GM21381 (cell line): Measurements from ENCODE around the gene CAGE1.
"Not testable (repeated sequence)": the region's sequence is repeated elsewhere in the genome, so short reads cannot be mapped to it uniquely, and the experiment has no call there.

Experiments
- ATAC-seq: cut with Tn5 transposase; IDR thresholded peaks from one replicate; pipeline ENCODE4 v1.9.1; 2021; ENCODE audit warnings: mild to moderate bottlenecking, moderate library complexity; ENCODE audit not compliant: unreplicated experiment

CAGE1 gene

DNA sequence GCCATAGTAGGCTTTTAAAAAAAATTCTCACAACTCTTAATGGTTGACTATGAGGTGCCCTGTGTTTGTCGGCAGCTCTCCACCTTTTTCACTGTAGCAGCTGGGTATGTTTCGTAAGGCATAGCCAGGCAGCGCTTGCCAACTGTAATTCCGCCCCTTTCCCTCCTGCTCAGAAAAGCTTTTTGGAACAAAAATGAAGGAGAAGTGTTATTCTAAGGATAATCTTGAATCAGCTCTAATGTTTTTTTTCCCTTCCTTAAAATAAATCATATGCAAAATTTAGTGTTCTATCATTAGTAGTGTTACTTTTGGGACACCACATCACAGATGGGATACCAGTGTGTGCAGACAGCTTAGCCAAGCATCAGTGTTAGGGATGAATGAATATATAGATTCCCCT lies 21.3 kb upstream of the CAGE1 start:
- no peak for ATAC-seq

DNA sequence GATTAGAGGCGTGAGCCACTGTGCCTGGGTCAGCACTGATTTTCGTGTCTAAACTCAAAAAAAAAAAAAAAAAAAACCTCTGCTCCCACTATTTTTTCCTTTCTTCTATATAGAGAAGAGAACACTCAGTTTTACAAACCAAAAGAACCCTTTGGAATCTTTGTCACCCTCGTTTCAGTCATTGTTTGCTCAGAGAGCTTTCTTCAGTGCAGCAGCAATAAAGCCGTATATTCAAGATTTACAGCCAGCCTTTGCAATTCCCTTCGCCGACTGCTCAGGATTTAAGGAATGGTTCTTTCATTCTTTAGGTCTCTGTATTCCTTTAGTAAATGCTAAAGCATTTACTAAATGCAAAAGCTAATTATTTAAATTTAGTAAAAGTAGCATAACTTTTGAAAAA lies 20.2 kb upstream of the CAGE1 start:
- no peak for ATAC-seq

DNA sequence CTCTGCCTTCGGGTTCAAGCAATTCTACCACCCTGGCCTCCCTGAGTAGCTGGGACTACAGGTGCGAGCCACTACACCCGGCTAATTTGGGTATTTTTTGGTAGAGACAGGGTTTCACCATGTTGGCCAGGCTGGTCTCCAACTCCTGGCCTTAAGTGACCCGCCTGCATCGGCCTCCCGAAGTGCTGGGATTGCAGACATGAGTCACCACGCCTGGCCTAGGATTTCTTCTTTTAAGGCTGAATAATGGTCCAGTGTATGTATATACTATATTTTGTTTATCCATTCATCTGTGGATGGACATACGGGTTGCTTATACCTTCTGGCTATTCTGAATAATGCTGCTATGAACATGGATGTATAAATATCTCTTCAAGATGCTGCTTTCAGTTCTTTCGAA lies 17.2 kb upstream of the CAGE1 start:
- ATAC-seq, result no peak

DNA sequence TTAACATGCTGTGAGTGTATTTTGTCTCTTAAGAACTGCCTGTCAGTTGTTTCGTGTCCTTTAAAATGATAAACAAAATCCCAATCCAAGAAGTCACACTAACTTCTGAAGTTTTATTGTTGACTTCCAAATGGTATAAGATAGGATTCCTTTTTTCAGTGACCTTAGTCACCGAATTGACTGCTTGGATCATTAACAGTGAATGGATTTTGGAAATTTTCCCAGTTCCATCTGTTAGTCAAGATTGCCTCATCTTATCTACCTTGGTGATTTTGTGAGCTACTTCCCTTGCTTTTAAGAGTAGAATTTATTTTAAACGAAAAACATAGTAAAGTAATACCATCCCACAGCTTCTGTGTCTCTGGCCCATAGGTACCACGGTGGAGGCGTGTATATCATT lies 15.0 kb upstream of the CAGE1 start:
- no peak for ATAC-seq

DNA sequence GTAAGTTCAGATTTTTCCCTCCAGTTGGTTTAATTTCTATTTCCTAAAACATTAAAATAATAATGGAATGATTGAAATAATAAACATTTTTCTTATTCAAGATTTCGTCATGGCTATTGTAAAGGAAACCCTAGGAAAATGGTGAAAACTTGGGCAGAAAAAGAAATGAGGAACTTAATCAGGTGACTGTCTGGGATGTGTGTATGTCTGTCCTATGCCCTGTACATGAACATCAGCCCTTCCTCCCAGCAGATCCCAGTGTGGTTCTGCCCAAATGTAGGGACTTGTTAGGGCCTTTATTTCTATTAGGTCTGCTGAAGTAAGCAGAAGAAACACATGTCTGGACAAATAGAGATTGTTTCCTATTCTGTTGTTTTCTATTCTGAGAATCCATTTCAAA lies 13.2 kb upstream of the CAGE1 start:
- ATAC-seq, result no peak

DNA sequence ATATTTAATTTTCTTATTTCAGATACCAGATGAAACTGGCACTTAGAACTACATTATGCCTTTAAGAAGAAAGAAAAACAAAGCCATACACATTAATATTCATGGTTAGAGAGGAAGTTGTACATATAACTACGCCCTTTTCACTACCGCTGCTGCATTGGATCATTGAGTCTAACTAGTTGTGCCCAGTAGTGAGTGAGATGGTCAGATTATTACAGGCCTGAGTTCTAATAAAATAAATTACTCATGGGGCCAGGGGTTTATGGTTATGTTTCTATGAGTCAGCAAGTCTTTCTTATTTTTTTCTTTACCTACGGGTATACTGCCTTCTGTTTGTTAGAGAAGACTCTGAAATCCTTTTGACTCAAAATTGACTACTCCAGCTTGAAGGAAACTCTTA lies 11.5 kb upstream of the CAGE1 start:
- ATAC-seq, result no peak

DNA sequence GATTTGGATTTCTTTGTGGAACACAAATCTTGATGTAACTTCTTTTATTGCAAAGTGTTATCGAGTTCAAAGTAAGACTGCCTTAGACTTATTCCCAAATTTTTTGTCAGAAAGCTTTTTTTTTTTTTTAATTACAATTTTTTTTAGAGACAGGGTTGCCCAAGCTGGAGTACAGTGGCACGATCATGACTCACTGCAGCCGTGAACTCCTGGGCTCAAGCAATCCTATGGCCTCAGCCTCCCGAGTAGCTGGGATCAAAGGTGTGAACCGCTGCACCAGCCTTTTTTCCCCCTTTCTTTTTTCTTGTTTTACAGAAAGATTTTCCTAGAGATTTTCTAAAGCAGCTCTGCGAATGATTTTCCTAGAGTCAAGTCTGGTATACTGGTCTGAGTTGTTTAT lies 2.9 kb upstream of the CAGE1 start:
- no peak for ATAC-seq

DNA sequence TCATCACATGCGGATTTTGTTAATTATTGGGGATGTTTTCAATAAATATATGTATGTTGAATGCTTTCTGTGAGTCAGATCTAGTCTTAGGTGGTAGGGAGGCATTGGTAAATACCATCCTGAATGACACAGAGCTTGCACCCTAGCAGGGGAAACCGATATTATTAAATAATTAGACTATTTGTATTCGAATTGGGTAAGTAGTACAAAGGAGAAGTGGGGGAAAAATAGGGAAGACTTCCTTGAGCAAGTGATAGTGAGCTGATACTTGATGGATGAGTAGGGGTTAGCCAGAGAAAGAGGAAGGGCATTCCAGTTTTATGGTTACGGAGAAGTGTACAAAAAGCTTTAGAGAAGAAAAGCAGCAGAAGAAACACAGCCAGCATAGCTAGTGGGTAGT lies 1.6 kb upstream of the CAGE1 start:
- ATAC-seq, result no peak

DNA sequence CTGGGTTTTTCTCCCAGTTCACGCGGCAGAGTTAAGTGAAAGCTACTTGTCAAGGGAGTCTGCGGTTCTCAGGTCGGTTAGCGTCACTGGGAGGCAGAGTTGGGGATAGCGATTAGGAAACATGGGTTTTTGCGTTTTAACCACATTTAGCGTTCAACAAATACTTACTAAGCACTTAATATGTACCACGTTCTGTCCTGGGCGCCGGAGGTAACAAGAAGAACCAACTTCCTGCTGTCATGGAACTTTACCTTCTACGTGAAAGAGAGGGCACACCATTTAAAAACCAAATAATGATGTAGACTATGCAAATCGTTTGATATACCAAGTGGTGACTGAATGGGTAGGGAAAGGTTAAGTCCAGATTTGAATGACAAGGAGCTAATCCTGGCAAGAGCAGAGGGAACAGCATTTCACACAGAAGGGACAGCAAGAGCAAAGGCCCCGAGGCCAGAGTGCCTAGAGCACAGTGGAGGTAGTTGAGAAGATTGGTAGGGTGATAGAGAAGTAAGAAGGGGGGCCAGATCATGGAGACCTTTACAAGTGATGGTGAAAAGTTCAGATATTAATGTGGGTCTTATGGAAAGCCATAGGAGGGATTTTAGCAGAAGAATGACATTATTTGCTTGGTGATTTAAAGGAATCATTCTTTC lies 810 bp upstream of the CAGE1 start:
- peak; percentile 3 for ATAC-seq

DNA sequence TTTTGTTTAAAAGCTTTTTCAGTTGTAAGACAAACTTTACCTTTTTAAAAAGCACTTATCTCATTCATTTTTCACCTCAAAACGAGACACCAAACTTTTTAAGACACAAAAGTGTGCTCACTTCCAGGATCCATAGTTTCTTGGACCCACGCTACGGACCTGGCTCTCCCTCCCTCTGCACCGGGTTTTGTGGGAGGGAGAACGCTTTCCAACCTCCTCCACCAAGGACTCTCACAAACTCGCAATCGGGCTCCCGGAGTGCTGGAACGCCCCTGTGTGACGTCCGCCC lies 436 bp downstream of the CAGE1 start:
- ATAC-seq, result no peak

DNA sequence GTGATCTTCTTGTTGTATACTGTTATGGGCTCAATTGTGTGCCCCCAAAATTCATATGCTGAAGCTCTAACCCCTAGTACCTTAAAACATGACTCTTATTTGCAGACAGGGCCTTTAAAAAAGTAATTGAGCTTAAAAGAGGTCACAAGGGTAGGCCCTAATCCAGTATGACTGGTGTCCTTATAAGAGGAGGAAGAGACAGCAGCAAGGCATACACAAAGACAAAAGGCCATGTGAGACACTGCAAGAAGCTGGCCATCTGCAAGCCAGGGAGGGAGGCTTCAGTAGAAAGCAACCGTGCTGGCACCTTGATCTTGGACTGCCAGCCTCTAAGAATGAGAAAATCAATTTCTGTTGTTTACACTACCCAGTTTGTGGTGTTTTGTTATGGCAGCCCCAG lies 8.4 kb downstream of the CAGE1 start:
- no peak for ATAC-seq

DNA sequence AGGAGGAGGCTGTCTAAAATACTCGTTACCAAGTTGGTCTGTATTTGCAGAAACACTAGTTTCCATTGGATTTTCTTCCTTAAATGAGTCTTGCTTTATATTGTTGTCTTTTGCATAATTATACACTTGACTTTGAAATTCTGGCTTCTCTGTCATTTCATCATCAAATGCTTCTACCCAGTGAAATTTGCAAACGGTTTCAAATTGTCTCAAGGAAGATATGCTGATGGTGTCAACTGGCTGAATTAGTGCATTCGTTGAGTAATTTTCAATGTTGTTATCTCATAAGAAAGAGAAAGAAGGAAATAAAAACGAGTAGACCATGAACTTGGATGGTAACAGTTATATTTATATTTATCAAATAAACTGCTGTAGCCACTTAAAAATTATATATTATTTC lies 10.8 kb downstream of the CAGE1 start:
- no peak for ATAC-seq

DNA sequence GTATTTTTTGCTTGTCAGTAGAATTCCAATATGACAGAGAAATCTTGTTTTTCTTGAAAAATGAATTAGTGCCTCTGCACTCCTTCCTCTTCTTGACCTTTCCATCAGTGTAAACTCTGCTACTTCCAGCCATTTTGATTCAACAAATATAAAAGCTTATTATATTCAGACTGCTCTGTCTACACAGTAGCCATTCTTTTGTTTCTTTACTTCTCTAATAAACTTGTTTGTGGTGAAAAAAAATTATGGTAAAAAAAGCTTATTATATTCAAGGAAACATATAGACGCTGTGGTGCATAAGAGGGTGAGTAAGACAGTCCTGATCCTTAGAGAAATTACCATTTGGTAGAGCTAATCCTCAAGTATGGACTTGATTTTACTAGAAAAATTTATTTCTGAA lies 11.6 kb downstream of the CAGE1 start:
- no peak for ATAC-seq

DNA sequence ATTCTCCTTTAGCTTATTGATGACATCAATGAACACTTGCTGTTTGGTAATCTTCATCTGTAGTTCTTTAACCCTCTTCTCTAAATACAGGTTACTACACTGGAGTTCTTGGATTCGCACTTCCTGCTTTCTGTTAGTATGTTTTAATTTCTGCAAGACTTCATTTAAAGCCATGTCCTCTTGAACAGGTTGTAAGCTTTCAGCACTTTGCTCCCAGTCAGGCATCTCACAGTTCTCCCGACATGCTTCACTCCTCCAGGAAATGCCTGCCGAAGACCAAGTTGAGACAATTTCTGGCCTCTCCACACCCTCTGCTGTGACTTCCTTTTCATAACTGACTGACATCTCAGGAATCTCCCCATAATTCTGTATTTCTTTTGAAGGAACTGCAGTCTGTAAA lies 15.8 kb downstream of the CAGE1 start:
- ATAC-seq, result no peak

DNA sequence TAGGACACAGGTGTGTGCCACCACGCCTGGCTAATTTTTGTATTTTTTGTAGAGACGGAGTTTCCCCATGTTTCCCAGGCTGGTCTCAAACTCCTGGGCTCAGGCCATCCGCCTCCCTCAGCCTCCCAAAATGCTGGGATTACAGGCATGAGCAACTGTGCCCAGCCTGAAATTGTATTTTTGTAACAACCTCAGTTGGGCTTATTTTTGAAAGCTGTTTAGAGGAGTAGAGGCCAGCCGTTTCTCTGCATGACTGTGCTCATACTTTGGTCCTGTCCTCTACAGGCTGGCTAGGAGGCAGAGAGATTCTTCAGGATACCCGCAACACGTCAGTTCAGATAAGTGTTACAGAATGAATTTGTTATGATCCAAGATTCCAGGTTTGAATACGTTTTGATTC lies 22.1 kb downstream of the CAGE1 start:
- ATAC-seq, result no peak

DNA sequence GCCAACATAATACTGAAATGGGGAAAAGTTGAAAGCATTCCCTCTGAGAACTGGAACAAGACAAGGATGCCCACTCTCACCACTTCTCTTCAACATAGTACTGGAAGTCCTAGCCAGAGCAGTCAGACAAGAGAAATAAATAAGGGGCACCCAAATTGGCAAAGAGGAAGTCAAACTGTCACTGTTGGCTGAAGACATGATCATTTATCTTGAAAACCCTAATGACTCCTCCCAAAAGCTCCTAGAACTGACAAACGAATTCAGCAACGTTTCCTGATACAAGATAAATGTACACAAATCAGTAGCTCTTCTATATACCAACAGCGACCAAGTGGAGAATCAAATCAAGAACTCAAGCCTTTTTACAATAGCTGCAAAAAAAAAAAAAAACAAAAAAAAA lies 37.6 kb downstream of the CAGE1 start:
- ATAC-seq, result not testable (repeated sequence)

DNA sequence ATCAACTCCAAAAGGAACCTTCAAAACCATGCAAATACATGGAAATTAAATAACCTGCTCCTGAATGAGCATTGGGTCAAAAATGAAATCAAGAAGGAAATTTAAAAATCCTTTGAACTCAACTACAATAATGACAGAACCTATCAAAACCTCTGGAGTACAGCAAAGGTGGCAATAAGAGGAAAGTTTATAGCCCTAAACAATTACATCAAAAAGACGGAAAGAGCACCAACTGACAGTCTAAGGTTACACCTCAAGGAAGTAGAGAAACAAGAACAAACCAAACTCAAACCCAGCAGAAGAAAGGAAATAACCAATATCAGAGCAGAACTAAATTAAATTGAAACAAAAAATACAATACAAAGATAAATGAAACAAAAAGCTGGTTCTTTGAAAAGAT lies 39.0 kb downstream of the CAGE1 start:
- not testable (repeated sequence) for ATAC-seq

DNA sequence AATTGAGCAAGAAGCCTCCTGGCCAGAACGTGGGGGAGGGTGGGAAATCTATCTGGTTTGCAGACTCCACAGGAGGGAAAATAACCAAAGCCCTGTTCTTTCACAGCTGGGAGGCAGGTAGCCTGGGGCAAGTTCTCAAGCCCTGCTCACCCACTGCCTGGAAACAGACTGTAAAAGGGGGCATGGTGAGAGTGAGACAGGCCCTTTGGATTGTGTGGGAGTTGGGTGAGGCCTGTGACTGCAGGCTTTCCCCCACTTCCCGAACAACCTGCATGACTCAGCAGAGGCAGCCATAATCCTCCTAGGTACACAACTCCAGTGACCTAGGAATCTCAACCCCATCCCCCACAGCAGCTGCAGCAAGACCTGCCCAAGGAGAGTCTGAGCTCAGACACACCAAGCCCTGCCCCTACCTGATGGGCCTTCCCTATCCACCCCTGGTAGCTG lies 42.0 kb downstream of the CAGE1 start:
- not testable (repeated sequence) for ATAC-seq

DNA sequence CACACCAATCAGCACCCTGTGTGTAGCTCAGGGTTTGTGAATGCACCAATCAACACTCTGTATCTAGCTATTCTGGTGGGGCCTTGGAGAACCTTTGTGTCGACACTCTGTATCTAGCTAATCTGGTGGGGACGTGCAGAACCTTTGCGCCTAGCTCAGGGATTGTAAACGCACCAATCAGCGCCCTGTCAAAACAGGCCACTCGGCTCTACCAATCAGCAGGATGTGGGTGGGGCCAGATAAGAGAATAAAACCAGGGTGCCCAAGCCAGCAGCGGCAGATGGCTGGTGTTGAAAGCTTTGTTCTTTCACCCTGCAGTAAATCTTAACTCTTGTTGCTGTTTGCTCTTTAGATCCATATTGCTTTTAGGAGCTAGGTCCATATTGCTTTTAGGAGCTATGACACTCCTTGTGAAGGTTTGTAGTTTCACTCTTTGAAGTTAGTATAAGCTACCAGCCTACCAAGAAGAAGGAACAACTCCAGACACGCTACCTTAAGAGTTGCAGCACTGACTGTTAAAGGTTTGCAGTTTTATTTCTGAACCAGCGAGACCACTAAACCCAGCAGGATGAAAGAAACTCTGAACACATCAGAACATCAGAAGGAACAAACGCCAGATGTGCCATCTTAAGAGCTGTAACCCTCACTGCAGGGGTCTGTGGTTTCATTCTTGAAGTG lies 44.6 kb downstream of the CAGE1 start:
- ATAC-seq, result not testable (repeated sequence)

DNA sequence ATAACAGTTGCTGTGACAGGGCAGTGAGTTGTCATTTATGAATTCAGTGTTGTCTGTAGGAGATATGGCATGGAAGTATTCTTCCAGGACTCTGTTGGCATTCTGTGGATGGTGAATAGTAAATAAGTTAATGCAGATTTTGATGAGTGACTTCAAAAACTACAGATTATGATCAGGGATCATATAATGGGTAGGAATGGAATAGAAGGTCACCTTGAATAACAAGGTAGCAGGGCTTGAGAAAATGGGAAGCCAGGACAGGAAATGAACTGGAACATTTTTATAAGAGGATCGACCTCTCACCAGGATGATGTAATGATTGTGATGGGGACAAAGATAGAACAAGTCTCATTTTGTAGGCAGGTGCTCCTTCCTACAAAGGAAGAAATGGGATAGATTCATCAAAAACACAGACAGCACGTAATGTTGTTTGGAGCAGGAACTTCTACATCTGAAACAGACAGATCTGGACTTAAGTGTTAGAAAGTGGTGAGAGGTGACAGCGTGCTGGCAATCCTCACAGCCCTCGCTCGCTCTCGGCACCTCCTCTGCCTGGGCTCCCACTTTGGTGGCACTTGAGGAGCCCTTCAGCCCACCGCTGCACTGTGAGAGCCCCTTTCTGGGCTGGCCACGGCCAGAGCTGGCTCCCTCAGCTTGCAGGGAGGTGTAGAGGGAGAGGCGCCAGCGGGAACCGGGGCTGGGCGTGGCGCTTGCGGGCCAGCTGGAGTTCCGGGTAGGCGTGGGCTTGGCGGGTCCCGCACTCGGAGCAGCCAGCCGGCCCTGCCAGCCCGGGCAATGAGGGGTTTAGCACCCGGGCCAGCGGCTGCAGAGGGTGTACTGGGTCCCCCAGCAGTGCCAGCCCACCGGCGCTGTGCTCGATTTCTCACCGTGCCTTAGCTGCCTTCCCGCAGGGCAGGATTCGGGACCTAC lies 45.7 kb downstream of the CAGE1 start:
- ATAC-seq, result no peak

DNA sequence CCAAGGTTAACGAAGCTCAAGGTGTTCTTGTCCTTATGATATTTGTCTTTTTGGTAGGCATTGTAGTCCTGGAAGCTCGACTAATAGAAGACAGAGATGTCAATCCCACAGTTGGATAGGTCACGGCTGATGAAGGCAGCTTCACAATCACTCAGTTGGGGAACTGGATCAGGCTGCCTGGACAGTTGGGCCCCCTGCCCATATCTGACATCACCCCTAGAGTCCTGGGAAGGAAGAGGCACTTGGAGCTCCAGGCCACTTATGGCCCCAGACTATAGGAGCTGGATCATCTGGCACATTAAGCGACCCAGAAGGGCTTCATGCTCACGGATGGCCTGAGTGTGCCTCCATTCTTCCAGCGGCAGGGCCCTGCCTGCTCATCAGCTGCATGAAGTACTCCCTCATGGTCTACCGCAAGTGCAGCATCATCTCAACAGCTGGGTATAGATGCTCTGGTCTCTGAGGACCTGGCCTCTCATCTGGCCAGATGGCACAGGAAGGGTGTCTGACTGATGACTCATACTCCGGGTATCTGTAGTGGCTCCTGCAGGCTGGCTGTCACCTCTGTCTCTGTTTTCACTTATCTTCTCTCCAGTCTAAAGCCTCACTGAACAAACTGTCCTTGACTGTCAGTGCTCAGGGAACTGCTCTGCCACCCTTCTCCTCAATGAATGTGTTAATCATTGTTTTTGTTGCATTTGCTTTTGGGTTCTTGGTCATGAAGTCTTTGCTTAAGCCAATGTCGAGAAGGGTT lies 47.4 kb downstream of the CAGE1 start:
- no peak for ATAC-seq
